ENCODE results near the gene SLC35A3.

SLC35A3 gene

DNA sequence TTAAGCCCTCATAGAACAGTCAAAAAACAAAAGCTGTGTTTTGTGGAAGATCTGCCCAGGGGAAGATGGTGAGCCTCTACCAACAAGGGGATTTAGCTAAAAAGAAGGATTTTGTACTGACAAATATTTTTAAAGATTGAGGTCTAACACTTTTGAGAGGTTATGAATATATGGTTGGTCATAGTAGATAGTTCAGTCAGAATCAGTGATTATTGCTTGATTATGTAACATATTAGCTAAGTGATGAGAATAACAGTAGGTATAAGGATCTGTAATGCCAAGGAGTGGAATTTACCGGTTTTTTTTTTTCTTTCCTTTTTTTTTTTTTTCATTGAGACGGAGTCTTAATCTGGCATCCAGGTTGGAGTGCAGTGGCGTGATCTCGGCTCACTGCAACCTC, 83.9 kb downstream of the SLC35A3 start:
- Histone ChIP-seq H3K27me3 (no peaks in the 10 kb centered on the region), H3K27ac (no peak overlapping the region)
- intact Hi-C loops (cut with DNase I; ENCODE audit: low total_unique reads), result no loop called here

GRCh38 chr1:100061681-100062080, 91.9 kb downstream of the SLC35A3 start:
- Histone ChIP-seq H3K27me3 (no peaks in the 10 kb centered on the region), H3K36me3 (peaks cover 36 to 60% (median 39%) of the 10 kb centered on the region in 3 donors), H3K4me1 (peaks cover 0 to 5% (median 0%) of the 10 kb centered on the region in 4 donors), H3K4me3 (no peak overlapping the region), H3K27ac (no peak overlapping the region), H3K9me3 (no peaks in the 10 kb centered on the region)
- TF ChIP-seq, protein P1, sequence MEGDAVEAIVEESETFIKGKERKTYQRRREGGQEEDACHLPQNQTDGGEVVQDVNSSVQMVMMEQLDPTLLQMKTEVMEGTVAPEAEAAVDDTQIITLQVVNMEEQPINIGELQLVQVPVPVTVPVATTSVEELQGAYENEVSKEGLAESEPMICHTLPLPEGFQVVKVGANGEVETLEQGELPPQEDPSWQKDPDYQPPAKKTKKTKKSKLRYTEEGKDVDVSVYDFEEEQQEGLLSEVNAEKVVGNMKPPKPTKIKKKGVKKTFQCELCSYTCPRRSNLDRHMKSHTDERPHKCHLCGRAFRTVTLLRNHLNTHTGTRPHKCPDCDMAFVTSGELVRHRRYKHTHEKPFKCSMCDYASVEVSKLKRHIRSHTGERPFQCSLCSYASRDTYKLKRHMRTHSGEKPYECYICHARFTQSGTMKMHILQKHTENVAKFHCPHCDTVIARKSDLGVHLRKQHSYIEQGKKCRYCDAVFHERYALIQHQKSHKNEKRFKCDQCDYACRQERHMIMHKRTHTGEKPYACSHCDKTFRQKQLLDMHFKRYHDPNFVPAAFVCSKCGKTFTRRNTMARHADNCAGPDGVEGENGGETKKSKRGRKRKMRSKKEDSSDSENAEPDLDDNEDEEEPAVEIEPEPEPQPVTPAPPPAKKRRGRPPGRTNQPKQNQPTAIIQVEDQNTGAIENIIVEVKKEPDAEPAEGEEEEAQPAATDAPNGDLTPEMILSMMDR (IDR thresholded peaks at IDR 0.05), result no peak
- intact Hi-C loops (cut with DNase I; ENCODE audit: low total_unique reads), result no loop called here
- no peak for DNase-seq

More for the DNA sequence above, 83.9 kb downstream of the SLC35A3 start:
- Histone ChIP-seq H3K4me1 (peaks cover 0 to 3% (median under 1%) of the 10 kb centered on the region in 4 donors), H3K36me3 (peaks cover 0 to 17% (median 0%) of the 10 kb centered on the region in 3 donors), H3K9me3 (no peaks in the 10 kb centered on the region), H3K4me3 (no peak overlapping the region)
- no peak for DNase-seq
- TF ChIP-seq, protein P1 (IDR thresholded peaks at IDR 0.05), result no peak

GRCh38 chr1:100065183-100065968, 95.6 kb downstream of the SLC35A3 start:
- H3K36me3 ChIP-seq, result peaks cover 61 to 86% (median 68%) of the 10 kb centered on the region in 3 donors
- H3K27me3 ChIP-seq, result no peaks in the 10 kb centered on the region
- intact Hi-C loops (cut with DNase I; ENCODE audit: low total_unique reads), result no loop called here
- TF ChIP-seq, protein P1 (IDR thresholded peaks at IDR 0.05), result no peak
- H3K27ac ChIP-seq, result no peak overlapping the region
- DNase-seq, result no peak
- peaks cover 0 to 5% (median 0%) of the 10 kb centered on the region in 4 donors for H3K4me1 ChIP-seq
- H3K4me3 ChIP-seq, result no peak overlapping the region
- H3K9me3 ChIP-seq, result no peaks in the 10 kb centered on the region

- Histone ChIP-seq H3K4me1 (peaks cover 0 to 5% (median 0%) of the 10 kb centered on the region in 4 donors), H3K4me3 (no peak overlapping the region), H3K27me3 (no peaks in the 10 kb centered on the region), H3K36me3 (peaks cover 61 to 86% (median 68%) of the 10 kb centered on the region in 3 donors), H3K9me3 (no peaks in the 10 kb centered on the region), H3K27ac (no peak overlapping the region)
- TF ChIP-seq, protein P1 (IDR thresholded peaks at IDR 0.05), result no peak
- no peak for DNase-seq
- intact Hi-C loops (cut with DNase I; ENCODE audit: low total_unique reads), result no loop called here
Observed at GRCh38 chr1:100065969-100066227, 96.1 kb downstream of the SLC35A3 start.

DNA sequence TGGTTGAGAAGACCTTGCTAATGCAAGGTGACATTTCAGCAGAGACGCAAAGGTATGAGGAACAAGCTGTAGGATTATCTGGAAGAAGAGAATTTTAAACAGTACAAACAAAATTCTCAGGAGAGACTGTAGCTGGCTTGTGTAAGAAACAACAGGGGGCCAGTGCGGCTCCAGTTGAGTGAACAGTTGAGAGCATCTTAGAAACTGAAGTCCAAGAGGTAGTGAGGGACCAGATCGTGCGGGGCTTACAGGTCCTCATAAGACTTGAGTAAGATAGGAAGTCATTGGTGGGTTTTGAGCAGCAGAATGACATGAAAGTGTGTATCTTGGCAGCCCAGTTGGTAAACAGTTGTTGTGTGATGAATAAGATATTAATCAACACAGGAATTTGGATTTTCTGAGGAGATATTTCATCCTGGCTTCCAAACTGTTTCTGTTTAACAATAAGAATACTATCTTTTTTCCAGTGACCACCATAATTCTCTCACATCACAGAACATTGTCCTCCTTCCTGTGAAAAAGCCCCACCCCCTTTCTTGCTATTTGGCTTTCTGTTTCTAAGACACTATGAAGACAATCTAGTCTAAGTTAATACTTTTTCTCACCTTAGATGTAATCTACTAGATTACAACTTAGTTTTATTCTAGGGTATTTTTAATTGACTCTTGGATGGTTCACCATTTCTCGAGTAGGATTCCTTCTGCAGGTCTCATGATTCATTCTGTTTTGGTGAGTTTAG, 100.6 kb downstream of the SLC35A3 start:
- TF ChIP-seq, protein P1 (IDR thresholded peaks at IDR 0.05), result no peak
- no peak overlapping the region for H3K4me3 ChIP-seq
- no peak overlapping the region for H3K27ac ChIP-seq
- DNase-seq, result no peak
- H3K4me1 ChIP-seq, result peaks cover 0 to 8% (median 2%) of the 10 kb centered on the region in 4 donors
- intact Hi-C loops (cut with DNase I; ENCODE audit: low total_unique reads), result no loop called here
- H3K9me3 ChIP-seq, result no peaks in the 10 kb centered on the region
- no peaks in the 10 kb centered on the region for H3K27me3 ChIP-seq
- peaks cover 39 to 86% (median 71%) of the 10 kb centered on the region in 3 donors for H3K36me3 ChIP-seq

Data from tibial artery (tissue), 4 donors.